T-cell (primary cell): ENCODE data around the gene CSTF3. TPM values are rescaled to one million over a fixed set of nuclear protein-coding genes. Genes with fewer than 3 reads are reported as not detected.
"Not testable (repeated sequence)": the region's sequence is repeated elsewhere in the genome, so short reads cannot be mapped to it uniquely, and the experiment has no call there.

Source experiments
- ATAC-seq, 4 experiments: fragments of 200-7000 bp in 3 of 4; fragments of 150-1000 bp in 1 of 4; cut with Tn5 transposase; replicated peaks in 1 of 4; 1 replicate in 3 of 4; 2 replicates in 1 of 4; pipeline ENCODE4 v1.10.0; 2021; ENCODE audit warnings: moderate library complexity in 3 of 4, mild to moderate bottlenecking in 2 of 4, moderate number of reproducible peaks in 1 of 4
- CTCF ChIA-PET, 2 donors: fragments of 300-600 bp; sonication (Branson Sonifier 250); formaldehyde crosslinking; loops; one replicate each; lab custom pipeline; 2022; ENCODE audit warnings: antibody characterized with exemption in 2 of 2; lab: Charles Lee
- POLR2A ChIA-PET, 2 donors: fragments of 300-600 bp; sonication (Branson Sonifier 250); formaldehyde crosslinking; loops; one replicate each; lab custom pipeline; 2022; ENCODE audit warnings: antibody characterized with exemption in 2 of 2; lab: Charles Lee
- DNase-seq, 35 experiments: peaks; one replicate each; pipeline versions ENCODE4 v3.0.0 to v3.0.0-alpha.2; 2013 to 2023
- H3K27ac ChIP-seq: one replicate; pipeline ENCODE4 v1.5.1; 2013; ENCODE audit warnings: low read length
- H3K27me3 ChIP-seq, 2 experiments: replicated peaks in 1 of 2; 1 replicate in 1 of 2; 2 replicates in 1 of 2; pipeline versions ENCODE4 v1.6.1 to v1.7.0; 2013; ENCODE audit warnings: low read length in 1 of 2, mixed read lengths in 1 of 2; ENCODE audit not compliant: control insufficient read depth in 2 of 2, insufficient read depth in 2 of 2; ENCODE audit errors: extremely low read depth in 1 of 2
- H3K36me3 ChIP-seq, 2 donors: 1 replicate in 1 of 2; 2 replicates in 1 of 2; pipeline versions ENCODE4 v1.6.1 to v1.7.0; 2013; ENCODE audit warnings: low read length in 1 of 2; ENCODE audit not compliant: control insufficient read depth in 2 of 2, insufficient read depth in 1 of 2; ENCODE audit errors: extremely low read depth in 1 of 2
- H3K4me1 ChIP-seq, 2 experiments: 1 replicate in 1 of 2; 2 replicates in 1 of 2; pipeline versions ENCODE4 v1.6.1 to v1.7.0; 2013; ENCODE audit warnings: low read length in 2 of 2, mixed read lengths in 1 of 2; ENCODE audit not compliant: insufficient read depth in 2 of 2, control insufficient read depth in 1 of 2; ENCODE audit errors: extremely low read depth in 1 of 2
- H3K4me3 ChIP-seq, 2 donors: 1 replicate in 1 of 2; 2 replicates in 1 of 2; pipeline versions ENCODE4 v1.5.1 to v1.7.0; 2013; ENCODE audit warnings: mild to moderate bottlenecking in 2 of 2, low read length in 1 of 2, moderate library complexity in 1 of 2; ENCODE audit not compliant: control insufficient read depth in 1 of 2; ENCODE audit errors: extremely low read depth in 1 of 2
- H3K9me3 ChIP-seq: 2 replicates; pipeline ENCODE4 v1.7.0; 2013
- H3K27ac Mint-ChIP-seq, 2 donors: one replicate each; pipeline ENCODE4 v1.8.0; 2020 to 2021; ENCODE audit warnings: mild to moderate bottlenecking in 2 of 2, mixed read lengths in 2 of 2
- H3K27me3 Mint-ChIP-seq, 2 donors: one replicate each; pipeline ENCODE4 v1.8.0; 2021 to 2022; ENCODE audit warnings: mixed read lengths in 2 of 2
- H3K36me3 Mint-ChIP-seq: one replicate; pipeline ENCODE4 v1.8.0; 2021; ENCODE audit warnings: mixed read lengths
- H3K4me1 Mint-ChIP-seq, 3 donors: one replicate each; pipeline ENCODE4 v1.8.0; 2020 to 2022; ENCODE audit warnings: mixed read lengths in 3 of 3, mild to moderate bottlenecking in 1 of 3
- H3K4me3 Mint-ChIP-seq, 3 donors: one replicate each; pipeline ENCODE4 v1.8.0; 2020 to 2022; ENCODE audit warnings: mild to moderate bottlenecking in 3 of 3, mixed read lengths in 3 of 3, moderate library complexity in 3 of 3
- H3K9me3 Mint-ChIP-seq, 3 donors: one replicate each; pipeline ENCODE4 v1.8.0; 2020 to 2022; ENCODE audit warnings: mixed read lengths in 3 of 3
- WGBS: methylation state at CpG from one replicate; pipeline ENCODE4 v1.1.5; 2013; ENCODE audit warnings: missing lambda C conversion rate; ENCODE audit not compliant: insufficient coverage; 5-methylcytosine and 5-hydroxymethylcytosine counted together
- total RNA-seq, 35 experiments: library from RNA in 6 of 35; stranded (reverse) in 6 of 35; fragments of 120-200 nt in 1 of 35; gene quantifications; one replicate each; pipeline versions ENCODE4 v1.2.1 to v1.2.4 and lab custom pipeline; 2013 to 2026

CSTF3 gene
- total RNA-seq, 5 donors from 2014 or later (not counting 1 experiment from before 2014, with no cell fraction given) = 17.3 to 27.1 (median 24.9) TPM

- POLR2A ChIA-PET = no interaction called here
- ATAC-seq (no peak), DNase-seq (no peak)
- CTCF ChIA-PET = no interaction called here
- H3K4me1 ChIP-seq = no peaks in the 10 kb centered on the region
- Mint-ChIP-seq H3K9me3 (no peaks in the 10 kb centered on the region), H3K27me3 (no peaks in the 10 kb centered on the region), H3K27ac (no peak overlapping the region), H3K4me1 (no peaks in the 10 kb centered on the region), H3K36me3 (no peaks in the 10 kb centered on the region), H3K4me3 (no peak overlapping the region)
- H3K27ac ChIP-seq = no peak overlapping the region
- H3K27me3 ChIP-seq = no peaks in the 10 kb centered on the region
- H3K4me3 ChIP-seq = no peak overlapping the region
- no peaks in the 10 kb centered on the region for H3K9me3 ChIP-seq
- no peaks in the 10 kb centered on the region for H3K36me3 ChIP-seq
- WGBS = no CpG with 5 or more reads among the region's 4 CpGs
Observed at GRCh38 chr11:33168709-33169200, 7.5 kb upstream of the CSTF3 start.

GRCh38 chr11:33162831-33163230 lies 1.6 kb upstream of the CSTF3 start:
- DNase-seq = no peak
- no peak overlapping the region for H3K4me3 ChIP-seq
- 96% methylated on average over 4 of the region's 8 CpGs for WGBS
- H3K27me3 ChIP-seq = no peaks in the 10 kb centered on the region
- ChIA-PET POLR2A (no interaction called here), CTCF (no interaction called here)
- Mint-ChIP-seq H3K36me3 (peaks cover 8% of the 10 kb centered on the region), H3K9me3 (no peaks in the 10 kb centered on the region), H3K27me3 (no peaks in the 10 kb centered on the region), H3K4me3 (peak overlapping the region; percentile 18 to 70 (median 40)), H3K4me1 (peaks cover 34 to 51% (median 42%) of the 10 kb centered on the region in 3 donors), H3K27ac (no peak overlapping the region)
- H3K27ac ChIP-seq = no peak overlapping the region
- ATAC-seq = no peak
- H3K36me3 ChIP-seq = no peaks in the 10 kb centered on the region
- H3K4me1 ChIP-seq = peaks cover 16 to 18% of the 10 kb centered on the region in 2 experiments
- no peaks in the 10 kb centered on the region for H3K9me3 ChIP-seq

GRCh38 chr11:33160587-33160986 lies 693 bp downstream of the CSTF3 start:
- H3K9me3 Mint-ChIP-seq = no peaks in the 10 kb centered on the region
- ChIA-PET CTCF (interaction anchor here in 1 of 2 donors (0.6 to 1.5 kb wide), 3 partner anchors 79 to 582 kb away, joined by 3 to 5 read pairs (median 4); no protein-coding TSS in a partner anchor), POLR2A (no interaction called here)
- H3K4me1 Mint-ChIP-seq = peaks cover 52 to 73% (median 62%) of the 10 kb centered on the region in 3 donors
- peak overlapping the region; percentile 97 to 99 (median 98) for H3K4me3 Mint-ChIP-seq
- H3K27ac Mint-ChIP-seq = peak overlapping the region; percentile 95 to 96
- no peaks in the 10 kb centered on the region for H3K27me3 Mint-ChIP-seq
- peaks cover 14% of the 10 kb centered on the region for H3K36me3 Mint-ChIP-seq
- no peak overlapping the region for H3K27ac ChIP-seq
- whole genome bisulfite sequencing = no CpG with 5 or more reads among the region's 7 CpGs
- H3K9me3 ChIP-seq = no peaks in the 10 kb centered on the region
- no peak for ATAC-seq
- H3K4me1 ChIP-seq = peaks cover 16 to 22% of the 10 kb centered on the region in 2 experiments
- no peak for DNase-seq
- H3K36me3 ChIP-seq = no peaks in the 10 kb centered on the region
- H3K4me3 ChIP-seq = peak overlapping the region; percentile 77 to 99
- no peaks in the 10 kb centered on the region for H3K27me3 ChIP-seq

- H3K36me3 ChIP-seq = no peaks in the 10 kb centered on the region
- no peaks in the 10 kb centered on the region for H3K9me3 ChIP-seq
- no peak overlapping the region for H3K27ac ChIP-seq
- WGBS = 0% methylated on average over 2 of the region's 8 CpGs
- H3K4me3 Mint-ChIP-seq = peak overlapping the region; percentile 97 to 99 (median 98)
- H3K4me1 ChIP-seq = peaks cover 16 to 22% of the 10 kb centered on the region in 2 experiments
- peak in 1 of 35 experiments; percentile 43 for DNase-seq
- POLR2A ChIA-PET = no interaction called here
- CTCF ChIA-PET = interaction anchor here in 1 of 2 donors (0.6 to 0.8 kb wide), 3 partner anchors 63 to 265 kb away, joined by 3 to 4 read pairs (median 3); no protein-coding TSS in a partner anchor
- H3K4me3 ChIP-seq = peak overlapping the region; percentile 77 to 99
- peak overlapping the region in 1 of 2 donors; percentile 61 for H3K27ac Mint-ChIP-seq
- H3K36me3 Mint-ChIP-seq = peaks cover 18% of the 10 kb centered on the region
- no peaks in the 10 kb centered on the region for H3K27me3 ChIP-seq
- H3K9me3 Mint-ChIP-seq = no peaks in the 10 kb centered on the region
- no peaks in the 10 kb centered on the region for H3K27me3 Mint-ChIP-seq
- peaks cover 56 to 77% (median 66%) of the 10 kb centered on the region in 3 donors for H3K4me1 Mint-ChIP-seq
- no peak for ATAC-seq
Observed at GRCh38 chr11:33160136-33160535, 1.1 kb downstream of the CSTF3 start.

- H3K27ac Mint-ChIP-seq, H3K27me3 ChIP-seq, H3K27ac ChIP-seq, DNase-seq, ATAC-seq, H3K9me3 Mint-ChIP-seq, H3K9me3 ChIP-seq, H3K27me3 Mint-ChIP-seq, H3K36me3 ChIP-seq: not testable (repeated sequence)
- Mint-ChIP-seq H3K4me1 (peaks cover 60 to 83% (median 71%) of the 10 kb centered on the region in 3 donors), H3K36me3 (peaks cover 22% of the 10 kb centered on the region), H3K4me3 (peak overlapping the region; percentile 97 to 99 (median 98))
- 94% methylated on average over 10 of the region's 20 CpGs for WGBS
- ChIA-PET CTCF (interaction anchor here in 1 of 2 donors (0.7 kb wide), 1 partner anchor 62 kb away, joined by 3 read pairs; no protein-coding TSS in a partner anchor), POLR2A (interaction anchor here in 1 of 2 donors (0.7 kb wide), 2 partner anchors 13 to 583 kb away, joined by 9 to 10 read pairs; no protein-coding TSS in a partner anchor)
- Histone ChIP-seq H3K4me1 (peaks cover 19 to 22% of the 10 kb centered on the region in 2 experiments), H3K4me3 (peak overlapping the region in 1 of 2 donors; percentile 5)
Observed at GRCh38 chr11:33159378-33159867, 1.9 kb downstream of the CSTF3 start.

GRCh38 chr11:33158596-33159275 lies 2.5 kb downstream of the CSTF3 start:
- Histone ChIP-seq H3K9me3 (no peaks in the 10 kb centered on the region), H3K4me3 (no peak overlapping the region), H3K27me3 (no peaks in the 10 kb centered on the region), H3K36me3 (no peaks in the 10 kb centered on the region), H3K27ac (no peak overlapping the region), H3K4me1 (peaks cover 19 to 22% of the 10 kb centered on the region in 2 experiments)
- ATAC-seq (no peak), DNase-seq (no peak)
- Mint-ChIP-seq H3K27me3 (no peaks in the 10 kb centered on the region), H3K4me3 (peak overlapping the region; percentile 64 to 97 (median 65)), H3K36me3 (peaks cover 22% of the 10 kb centered on the region), H3K27ac (peak overlapping the region in 1 of 2 donors; percentile 12), H3K9me3 (no peaks in the 10 kb centered on the region), H3K4me1 (peaks cover 63 to 83% (median 75%) of the 10 kb centered on the region in 3 donors)
- ChIA-PET CTCF (no interaction called here), POLR2A (interaction anchor here in 1 of 2 donors (0.7 kb wide), 2 partner anchors 13 to 584 kb away, joined by 9 to 10 read pairs; no protein-coding TSS in a partner anchor)
- WGBS = no CpG with 5 or more reads among the region's 5 CpGs
